SK-MEL-5 (cell line): ENCODE measurements around the gene TYMS. TPM values are rescaled to one million over a fixed set of nuclear protein-coding genes. Genes with fewer than 3 reads are reported as not detected.
A peak's percentile ranks its signal among the peaks of the same experiment; 100 is the strongest.

ENCODE experiments used
- DNase-seq: peaks from one replicate; pipeline ENCODE4 v3.0.0-alpha.2; 2016; ENCODE audit warnings: low read depth, low spot score
- in situ Hi-C: cut with HindIII; loops from 2 replicates; pipeline ENCODE4 v1.10.0; 2016; ENCODE audit warnings: low sequenced_read_pairs, high pct_unique_total_duplicates, low pct_unique_long_range_greater_than_20kb
- total RNA-seq: library from RNA; depleted of rRNA; stranded (reverse); fragments of >200 nt; shearing (Covaris generic); gene quantifications from 2 replicates; pipeline ENCODE4 v1.2.3, GENCODE V29; 2014

TYMS gene
- total RNA-seq, 1 experiment from 2014 or later = 30.4 TPM

DNA sequence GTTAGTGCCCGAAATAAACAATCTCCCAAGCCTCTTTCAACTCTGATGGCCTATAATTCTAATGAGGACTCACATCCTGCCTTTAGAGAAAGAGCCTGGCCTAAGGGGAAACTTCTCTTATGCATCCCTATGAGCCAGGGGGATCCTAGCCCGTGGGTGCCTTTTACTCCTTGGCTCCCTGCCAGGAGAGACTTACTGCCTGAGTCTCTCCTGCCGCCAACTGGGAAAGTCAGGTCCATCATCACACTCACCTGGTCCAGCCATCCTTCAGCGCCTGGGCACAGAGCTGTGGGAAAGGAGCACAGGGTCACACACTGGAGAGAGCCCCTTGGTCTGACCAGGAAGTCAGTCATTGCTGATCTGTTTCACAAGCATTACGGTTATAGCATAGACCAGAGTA lies 30.9 kb downstream of the TYMS start:
- in situ Hi-C loops = no loop called here
- no peak for DNase-seq

DNA sequence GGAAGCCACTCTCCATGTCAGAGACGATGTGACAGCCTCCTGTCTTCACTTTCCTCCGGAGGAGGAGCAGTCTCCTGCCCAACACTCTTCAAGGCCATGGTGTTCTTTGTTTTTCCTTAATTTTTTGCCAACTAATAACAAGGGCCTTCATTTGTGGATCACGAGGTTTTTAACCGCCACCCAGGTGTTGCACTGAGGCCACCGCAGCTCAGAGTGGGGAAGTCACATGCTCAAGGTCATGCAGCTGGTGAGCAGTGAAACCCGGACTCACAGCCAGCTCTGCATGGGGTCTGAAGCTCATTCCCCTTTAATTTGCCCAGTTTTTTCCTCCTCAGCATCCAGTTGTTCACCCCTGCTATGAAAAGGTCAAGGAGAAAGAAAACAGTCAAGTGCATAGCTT lies 35.4 kb downstream of the TYMS start:
- DNase-seq = no peak

DNA sequence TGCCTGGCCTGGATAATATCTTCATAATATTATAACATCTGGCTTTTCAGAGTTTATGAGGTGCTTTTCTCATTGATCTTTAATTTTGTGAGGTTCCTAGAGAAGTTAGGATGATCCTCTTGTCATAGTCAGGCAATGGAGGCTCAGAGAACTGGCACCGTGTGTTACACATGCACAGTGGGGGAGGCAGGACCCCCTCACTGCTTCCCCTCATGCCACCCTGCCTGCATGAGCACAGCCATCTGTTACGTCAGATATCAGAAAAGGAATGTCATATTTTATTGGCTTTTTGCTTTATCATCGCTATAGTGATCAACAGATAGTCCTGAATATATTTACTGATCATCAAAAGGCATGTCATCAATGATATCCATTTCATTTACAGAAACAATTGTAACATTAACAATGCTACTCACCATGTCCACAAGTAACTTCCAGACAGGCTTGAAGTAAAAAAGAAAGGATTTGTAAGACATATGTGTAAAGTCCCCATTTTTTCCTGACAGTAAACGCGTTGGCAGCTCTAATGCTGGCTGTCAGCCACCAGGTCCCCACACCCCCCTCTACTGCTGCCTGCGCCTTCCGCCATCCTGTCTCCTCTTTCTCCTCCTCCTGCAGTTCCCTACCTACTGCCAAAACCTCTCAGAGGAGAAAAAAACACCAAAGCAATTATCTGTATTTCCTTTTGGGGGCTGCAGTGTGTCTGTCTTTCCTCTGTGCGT lies 36.2 kb downstream of the TYMS start:
- no peak for DNase-seq
- in situ Hi-C loops = no loop called here

More for the DNA sequence above, 35.4 kb downstream of the TYMS start:
- in situ Hi-C loops = no loop called here

DNA sequence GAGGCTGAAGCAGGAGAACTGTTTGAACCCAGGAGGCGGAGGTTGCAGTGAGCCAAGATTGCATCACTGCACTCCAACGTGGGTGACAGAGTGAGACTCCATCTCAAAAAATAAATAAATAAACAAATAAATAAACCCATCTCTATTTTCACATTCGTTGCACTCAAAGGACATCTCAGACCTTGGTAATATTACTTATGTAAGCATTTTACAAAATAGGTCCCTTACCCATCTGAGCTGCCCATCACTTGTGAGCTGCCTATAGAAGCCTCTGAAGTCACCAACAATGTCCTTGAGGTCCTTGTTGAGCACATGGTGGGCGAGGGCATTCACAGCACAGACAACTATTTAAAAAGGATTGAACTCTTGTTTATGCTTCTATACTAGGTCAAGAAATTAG lies 39.6 kb downstream of the TYMS start:
- in situ Hi-C loops = no loop called here
- no peak for DNase-seq

DNA sequence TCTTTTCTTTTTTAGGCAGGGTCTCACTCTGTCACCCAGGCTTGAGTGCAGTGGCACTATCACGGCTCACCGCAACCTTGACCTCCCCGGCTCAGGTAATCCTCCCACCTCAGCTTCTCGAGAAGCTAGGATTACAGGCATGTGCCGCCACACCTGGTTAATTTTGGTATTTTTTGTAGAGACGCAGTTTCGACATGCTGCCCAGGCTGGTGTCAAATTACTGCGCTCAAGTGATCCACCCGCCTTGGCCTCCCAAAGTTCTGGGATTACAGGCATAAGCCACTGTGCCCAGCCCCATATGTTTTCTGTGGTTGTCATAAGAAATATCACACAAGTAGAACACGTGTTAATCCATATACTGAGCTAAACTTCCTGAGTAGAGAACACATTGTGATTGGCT lies 40.3 kb downstream of the TYMS start:
- DNase-seq = no peak
- in situ Hi-C loops = no loop called here

DNA sequence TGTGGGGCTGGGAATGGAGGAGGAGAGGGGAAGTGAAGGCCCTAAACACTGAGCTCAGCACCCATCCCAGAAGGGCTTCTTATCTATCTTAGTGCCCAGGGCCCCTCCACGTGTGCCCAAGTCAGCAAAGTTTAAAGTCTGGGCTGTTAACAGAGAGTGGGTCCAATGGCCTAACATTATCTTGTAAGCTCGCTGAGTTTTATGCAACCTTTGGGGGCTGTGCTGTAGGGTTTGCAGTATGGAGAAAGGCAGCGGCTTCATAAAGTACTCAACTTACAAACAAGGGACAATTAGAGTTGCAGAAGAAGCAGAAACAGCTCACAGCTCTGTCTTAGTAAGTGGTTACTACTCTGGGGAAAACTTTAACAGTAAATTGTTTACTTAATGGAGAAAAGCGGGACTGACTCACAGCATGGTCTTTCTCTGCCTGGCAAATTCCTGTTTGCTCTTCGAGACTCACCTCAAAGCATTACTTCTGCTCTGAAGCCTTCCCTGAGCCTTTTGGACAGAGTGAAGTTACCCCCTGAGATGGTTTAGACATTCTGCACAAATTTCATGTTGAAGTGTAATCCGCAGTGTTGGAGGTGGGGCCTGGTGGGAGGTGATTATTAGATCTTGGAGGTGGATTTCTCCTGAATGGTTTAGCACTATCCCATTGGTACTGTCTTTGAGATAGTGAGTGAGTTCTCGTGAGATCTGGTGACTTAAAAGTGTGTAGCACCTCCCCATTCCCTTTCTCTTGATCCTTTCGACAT lies 45.9 kb downstream of the TYMS start:
- no peak for DNase-seq
- in situ Hi-C loops = no loop called here

DNA sequence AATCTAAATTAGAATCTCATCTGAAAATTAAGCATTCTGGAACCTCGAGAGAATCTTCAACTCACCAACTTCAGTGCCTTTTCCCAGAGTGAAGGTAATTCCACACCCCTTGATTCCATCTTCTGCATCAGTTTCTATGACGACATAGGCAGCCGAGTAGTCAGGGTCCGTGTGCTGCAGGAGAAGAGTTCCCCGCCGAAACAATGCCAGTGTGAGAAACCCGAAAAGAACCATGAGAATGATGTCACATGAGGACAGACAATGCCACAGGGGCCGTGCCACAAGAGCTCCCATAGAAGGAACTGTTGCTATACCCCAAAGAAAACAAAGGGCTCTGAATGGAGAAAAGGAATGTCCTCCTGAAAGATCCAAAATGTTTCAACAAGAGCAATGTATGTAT lies 49.0 kb downstream of the TYMS start:
- no peak for DNase-seq
- in situ Hi-C loops = no loop called here

DNA sequence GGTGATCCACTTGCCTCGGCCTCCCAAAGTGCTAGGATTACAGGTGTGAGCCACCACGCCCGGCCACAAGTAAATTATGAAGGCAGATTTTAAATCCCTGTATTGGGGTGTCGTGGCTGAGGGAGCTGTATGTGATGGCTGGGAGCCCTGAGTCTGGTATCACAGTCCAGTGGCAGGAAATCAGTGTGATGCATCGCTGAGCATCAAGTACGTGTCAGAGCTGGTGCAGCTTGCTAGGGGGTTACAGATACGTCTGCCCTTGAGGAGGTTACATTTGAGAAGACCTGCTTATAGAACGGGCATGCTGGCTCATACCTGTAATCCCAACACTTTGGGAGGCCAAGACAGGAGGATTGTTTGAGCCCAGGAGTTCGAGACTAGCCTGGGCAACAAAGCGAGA lies 50.6 kb downstream of the TYMS start:
- no peak for DNase-seq
- in situ Hi-C loops = no loop called here

DNA sequence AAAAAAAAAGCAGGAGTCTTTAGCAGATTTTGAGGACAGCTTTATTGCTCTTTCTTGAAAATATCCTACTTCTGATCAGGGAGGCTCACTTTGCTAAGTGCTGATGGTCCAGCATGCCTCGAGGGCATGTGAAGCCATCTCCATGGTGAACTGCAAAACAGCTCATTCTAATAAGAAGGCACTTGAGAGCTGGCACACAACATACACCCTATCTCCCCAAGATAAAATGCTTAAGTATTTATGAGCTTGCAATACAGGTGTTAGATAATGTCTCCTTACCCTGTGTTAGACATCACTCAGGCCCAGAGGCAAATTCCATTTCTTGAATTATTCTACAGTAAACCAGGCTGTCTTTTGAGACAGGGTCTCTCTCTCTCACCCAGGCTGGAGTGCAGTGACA lies 52.3 kb downstream of the TYMS start:
- in situ Hi-C loops = no loop called here
- DNase-seq = no peak

DNA sequence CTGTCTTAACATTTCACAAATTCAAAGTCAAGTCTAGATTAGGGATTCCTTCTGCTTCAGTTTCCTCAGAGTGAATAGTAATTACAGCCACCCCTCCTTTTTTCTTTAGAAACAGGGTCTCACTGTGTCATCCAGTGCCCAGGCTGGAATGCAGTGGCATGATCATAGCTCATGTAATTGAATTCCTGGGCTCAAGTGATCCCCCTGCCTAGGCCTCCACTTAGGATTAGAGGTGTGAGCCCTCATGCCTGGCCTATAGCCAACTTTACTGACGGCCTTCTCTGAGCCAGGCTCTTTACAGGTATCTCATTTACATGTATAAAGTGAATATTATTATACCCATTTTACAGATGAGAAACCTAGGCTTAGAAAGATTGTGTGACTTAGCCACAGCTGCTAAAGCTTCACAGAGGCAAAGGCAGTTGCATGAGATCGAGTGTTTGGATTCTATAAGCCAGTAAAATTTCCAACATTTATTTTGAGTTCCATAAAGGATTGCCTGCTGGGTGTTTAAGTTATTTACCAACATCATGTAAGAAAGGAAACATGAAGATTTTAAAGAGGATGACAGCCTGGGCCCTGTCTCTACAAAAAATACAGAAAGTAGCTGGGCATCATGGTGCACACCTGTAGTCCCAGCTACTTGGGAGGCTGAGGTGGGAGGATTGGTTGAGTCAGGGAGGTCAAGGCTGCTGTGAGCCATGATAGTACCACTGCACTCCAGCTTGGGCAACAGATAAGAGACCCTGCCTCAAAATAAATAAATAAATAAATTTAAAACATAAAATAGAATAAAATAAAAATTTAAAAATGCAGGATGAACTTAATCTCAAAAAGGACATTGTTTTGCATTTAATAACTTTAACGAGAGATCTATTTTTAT lies 53.2 kb downstream of the TYMS start:
- no peak for DNase-seq
- in situ Hi-C loops = no loop called here

DNA sequence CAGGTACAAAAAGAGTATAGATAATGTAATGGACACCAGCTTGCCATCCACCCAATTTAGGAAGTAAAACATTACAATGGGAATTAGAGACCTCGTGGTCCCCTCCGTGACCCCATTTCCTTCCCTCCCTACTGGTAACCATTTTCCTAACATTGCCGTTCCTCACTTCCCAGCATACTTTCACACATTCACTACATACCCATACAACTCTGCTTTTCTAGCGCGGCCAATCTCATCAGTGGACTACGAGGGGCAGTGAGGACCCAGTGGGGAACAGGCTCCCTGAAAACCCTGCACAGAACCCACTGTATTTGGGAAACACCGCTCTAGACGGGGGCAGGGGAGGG lies 53.8 kb downstream of the TYMS start:
- peak; percentile 22 for DNase-seq
- in situ Hi-C loops = no loop called here

DNA sequence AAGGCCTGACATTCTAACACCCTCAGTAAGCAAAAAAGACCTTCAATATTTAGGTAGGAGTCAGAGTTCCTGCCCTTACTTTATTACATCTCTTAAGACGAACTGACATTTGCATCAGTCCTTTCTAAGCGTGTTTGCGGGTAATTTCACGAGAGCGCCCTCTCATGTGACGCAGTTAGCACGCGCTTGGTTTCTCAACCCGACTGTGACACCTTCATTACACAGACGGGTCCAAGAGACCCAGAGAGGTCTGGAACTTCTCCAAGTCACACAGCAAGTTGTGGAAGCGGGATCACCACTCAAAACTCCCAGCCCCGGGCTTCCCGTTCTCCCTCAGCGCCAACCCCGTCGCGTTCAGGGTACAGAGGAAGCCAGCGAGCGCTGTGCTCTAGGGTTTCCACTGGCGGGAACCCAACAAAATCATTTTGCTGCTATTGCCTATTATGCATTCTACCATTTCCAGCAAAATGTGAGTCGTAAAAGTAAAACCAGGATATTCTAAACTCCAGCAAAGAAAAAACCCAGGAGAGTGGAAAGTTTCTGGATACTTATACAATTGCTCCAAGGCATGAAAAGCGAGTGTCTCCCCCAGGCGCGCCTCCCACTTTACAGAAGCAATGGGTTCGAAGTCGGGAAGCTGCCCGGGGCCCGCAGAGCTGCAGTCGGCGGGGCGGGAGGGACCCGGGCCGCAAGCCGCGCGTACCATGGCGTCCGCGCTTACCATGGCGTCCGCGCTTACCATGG lies 54.4 kb downstream of the TYMS start:
- in situ Hi-C loops = no loop called here
- DNase-seq = peak; percentile 75

DNA sequence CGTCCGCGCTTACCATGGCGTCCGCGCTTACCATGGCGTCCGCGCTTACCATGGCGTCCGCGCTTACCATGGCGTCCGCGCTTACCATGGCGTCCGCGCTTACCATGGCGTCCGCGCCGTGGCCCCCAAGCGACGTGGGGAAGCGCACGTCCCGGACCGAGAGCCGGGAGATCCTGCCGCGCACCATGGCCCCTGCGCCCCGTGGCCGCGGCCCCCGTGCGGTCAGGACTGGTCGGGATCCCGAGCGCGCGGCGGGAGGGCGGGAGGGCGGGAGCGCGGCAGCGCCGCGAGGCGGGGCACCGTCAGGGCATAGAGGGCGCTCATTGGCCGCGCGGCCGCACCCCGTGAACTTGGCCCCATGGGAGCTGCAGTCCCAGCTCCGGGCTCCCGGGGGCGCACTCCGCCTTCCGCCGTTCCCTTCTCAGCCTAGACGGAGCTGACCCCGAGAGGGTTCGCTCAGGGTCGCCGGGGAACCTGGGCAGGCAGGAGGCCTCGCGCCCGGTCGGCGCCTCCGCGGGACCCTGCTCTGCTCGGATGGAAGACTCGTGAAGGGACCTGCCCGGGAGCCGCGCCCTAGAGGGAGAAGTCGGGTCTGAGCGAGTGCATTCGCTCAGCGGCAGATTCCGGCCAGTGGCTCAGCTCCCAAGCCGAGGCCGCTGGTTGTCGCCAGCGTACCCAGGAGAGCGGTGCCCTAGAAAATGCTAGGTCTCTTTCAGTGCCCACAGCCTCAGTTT lies 55.1 kb downstream of the TYMS start, which contains the start of gene ENOSF1:
Gene ENOSF1 (minus strand): TSS at position 230 of the 734 bp plus-strand sequence. CDS start 43 bp downstream, at position 187.
- in situ Hi-C loops = no loop called here
- peak; percentile 65 for DNase-seq

DNA sequence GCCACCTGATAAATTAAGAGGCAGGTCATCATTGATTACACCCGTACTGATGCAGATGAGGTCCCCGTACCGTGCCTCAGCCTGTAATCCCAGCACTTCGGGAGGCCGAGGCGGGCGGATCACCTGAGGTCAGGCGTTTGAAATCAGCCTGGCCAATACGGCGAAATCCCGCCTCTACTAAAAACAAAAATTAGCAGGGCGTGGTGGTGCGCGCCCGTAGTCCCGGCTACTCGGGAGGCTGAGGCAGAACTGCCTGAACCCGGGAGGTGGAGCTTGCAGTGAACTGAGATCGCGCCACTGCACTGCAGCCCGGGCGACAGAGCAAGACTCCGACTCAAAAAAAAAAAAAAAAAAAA lies 55.7 kb downstream of the TYMS start:
- in situ Hi-C loops = no loop called here
- no peak for DNase-seq

DNA sequence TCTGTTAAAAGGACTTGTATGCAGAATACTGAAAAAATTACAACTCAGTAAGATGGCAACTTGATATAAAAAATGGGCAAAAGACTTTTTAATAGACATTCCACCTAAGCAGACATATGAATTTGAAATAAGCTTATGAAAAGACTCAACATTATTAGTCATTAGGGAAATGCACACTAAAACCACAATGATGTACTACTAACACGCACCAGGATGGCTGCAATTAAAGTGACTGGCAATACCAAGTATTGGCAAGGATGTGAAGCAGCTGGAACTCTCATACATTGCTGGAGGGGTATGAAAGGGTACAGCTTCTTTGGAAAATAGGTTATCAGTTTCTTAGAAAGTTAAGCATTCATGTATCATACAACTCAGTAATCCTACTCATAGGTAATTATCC lies 58.2 kb downstream of the TYMS start:
- in situ Hi-C loops = no loop called here

DNA sequence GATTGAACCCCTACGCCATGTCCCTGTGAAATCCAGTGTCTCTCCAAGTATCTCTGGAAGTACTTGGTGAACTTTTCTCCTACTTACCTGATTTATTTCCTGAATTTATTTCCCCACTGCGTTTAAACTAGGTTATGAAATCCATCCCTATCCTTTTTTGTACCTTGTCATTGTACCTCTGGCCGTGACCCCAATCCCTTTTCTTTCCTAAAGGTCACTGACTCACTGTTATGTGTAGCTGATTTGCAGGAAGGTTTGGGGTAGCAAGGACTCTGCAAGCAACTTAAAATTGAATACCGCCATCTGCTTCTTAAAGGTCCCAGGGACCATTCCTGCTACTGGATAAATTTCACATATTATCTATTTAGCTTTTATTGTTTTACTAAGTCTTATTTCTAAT lies 59.5 kb downstream of the TYMS start:
- DNase-seq = no peak
- in situ Hi-C loops = no loop called here

More for the DNA sequence above, 58.2 kb downstream of the TYMS start:
- DNase-seq = no peak
